H1 (cell line): ENCODE results near the gene ZNF48. TPM values are rescaled to one million over a fixed set of nuclear protein-coding genes. Genes with fewer than 3 reads are reported as not detected.

Source experiments
- ATF2 ChIP-seq: IDR thresholded peaks from 2 replicates; pipeline ENCODE4 v1.6.1; 2012; ENCODE audit warnings: low read length, inconsistent platforms
- CHD2 ChIP-seq: IDR thresholded peaks from 2 replicates; pipeline ENCODE4 v1.6.1; 2012; ENCODE audit warnings: low read length, improper control_type of control experiment
- EZH2 ChIP-seq: fragments of 200-600 bp; sonication (generic); IDR thresholded peaks from 2 replicates; pipeline ENCODE4 v1.7.1; 2012; ENCODE audit warnings: low read depth, mild to moderate bottlenecking, moderate library complexity, low read length, inconsistent platforms; ENCODE audit not compliant: severe bottlenecking
- HDAC2 ChIP-seq, 2 experiments: fragments of 300-600 bp in 1 of 2; sonication (generic) in 1 of 2; IDR thresholded peaks; 2 replicates each; pipeline ENCODE4 v1.6.1; 2011 to 2012; ENCODE audit warnings: low read depth in 2 of 2, low read length in 2 of 2, mild to moderate bottlenecking in 2 of 2, moderate library complexity in 2 of 2, borderline replicate concordance in 1 of 2, inconsistent platforms in 1 of 2
- POLR2A ChIP-seq, 2 experiments: IDR thresholded peaks; 1 replicate in 1 of 2; 2 replicates in 1 of 2; pipeline ENCODE4 v1.6.1; 2011; ENCODE audit warnings: low read depth in 2 of 2, low read length in 2 of 2, mild to moderate bottlenecking in 2 of 2; ENCODE audit errors: control extremely low read depth in 1 of 2
- RBBP5 ChIP-seq: IDR thresholded peaks from 2 replicates; pipeline ENCODE4 v1.7.1; 2012; ENCODE audit warnings: low read depth, mild to moderate bottlenecking, inconsistent platforms, low read length, moderate library complexity, borderline replicate concordance
- SAP30 ChIP-seq: fragments of 300-600 bp; sonication (generic); IDR thresholded peaks from 2 replicates; pipeline ENCODE4 v1.7.1; 2012; ENCODE audit warnings: low read length, moderate library complexity, mild to moderate bottlenecking, inconsistent platforms; ENCODE audit not compliant: insufficient read depth, insufficient replicate concordance
- TAF7 ChIP-seq: optimal IDR thresholded peaks from 2 replicates; pipeline ENCODE3; 2011; ENCODE audit warnings: low read depth, mild to moderate bottlenecking, inconsistent platforms, low read length, moderate library complexity, borderline replicate concordance
- polyA plus RNA-seq, 7 experiments: library from polyadenylated mRNA; depleted of rRNA in 3 of 7; stranded (reverse) in 5 of 7; unstranded in 2 of 7; fragments of >200 nt in 5 of 7; fragments of 200-250 nt in 2 of 7; gene quantifications; 1 replicate in 5 of 7; 2 replicates in 1 of 7; 4 replicates in 1 of 7; pipeline versions ENCODE4 v1.2.1 to v1.2.3, GENCODE V29; 2011 to 2013; ENCODE audit warnings: missing spikeins in 2 of 7, mixed read lengths in 2 of 7
- total RNA-seq: library from RNA; stranded (reverse); fragmentation: NEBNext Ultra II Directional; extraction: Animal tissue kit (Norgen Biotek cat#: 25700); gene quantifications from 2 replicates; pipeline ENCODE4 v1.2.1, GENCODE V29; 2021

The ZNF48 gene
- total and polyA plus RNA-seq, 2 of the 8 experiments (the other 6 are each of a cell fraction or from before 2014, with no cell fraction given): 30.4 to 41.2 TPM

- TF ChIP-seq RBBP5: no peak; the same call in 1 of the 2 replicates
- peak; percentile 20 for TF ChIP-seq SAP30
- peak; percentile 75 for TF ChIP-seq TAF7
- peak; percentile 67 to 90 for TF ChIP-seq POLR2A (IDR thresholded peaks at IDR 0.05; ENCODE audit: control extremely low read depth in 1 of 2, low read depth in 2 of 2, low read length in 2 of 2)
- 0 out of 2 replicates have a peak, but pooled peaks have one; percentile 25 for TF ChIP-seq CHD2
- TF ChIP-seq EZH2: no peak
- TF ChIP-seq ATF2: peak; percentile 91
- no peak; a peak in 1 of 4 replicates for TF ChIP-seq HDAC2 (IDR thresholded peaks at IDR 0.05; ENCODE audit: borderline replicate concordance in 1 of 2, low read depth in 2 of 2, low read length in 2 of 2)
Measured at GRCh38 chr16:30355144-30355953, 39.9 kb upstream of the ZNF48 start, which contains the start of gene CD2BP2 (continued).
